KOPT-K1 (cell line): ENCODE measurements around the gene RNH1.
"Not testable (repeated sequence)": the region's sequence is repeated elsewhere in the genome, so short reads cannot be mapped to it uniquely, and the experiment has no call there.

Experiments used
- H3K27ac ChIP-seq: fragments of 200-600 bp; sonication (generic); 2 replicates; pipeline ENCODE4 v1.5.1; 2016; ENCODE audit warnings: antibody characterized with exemption, mild to moderate bottlenecking, low read depth, low read length; ENCODE audit not compliant: poor library complexity, severe bottlenecking
- H3K36me3 ChIP-seq: fragments of 200-600 bp; sonication (generic); 2 replicates; pipeline ENCODE4 v1.5.1; 2017; ENCODE audit warnings: antibody characterized with exemption, mild to moderate bottlenecking, low read length, moderate library complexity; ENCODE audit not compliant: insufficient read depth
- H3K9me3 ChIP-seq: fragments of 200-600 bp; sonication (generic); 2 replicates; pipeline ENCODE4 v1.5.1; 2017; ENCODE audit warnings: antibody characterized with exemption, low read length, mild to moderate bottlenecking; ENCODE audit not compliant: insufficient read depth, poor library complexity, severe bottlenecking

RNH1 gene

GRCh38 chr11:469684-470560, 37.1 kb downstream of the RNH1 start:
- Histone ChIP-seq H3K9me3 (no peaks in the 10 kb centered on the region), H3K36me3 (peaks cover 13% of the 10 kb centered on the region), H3K27ac (no peak overlapping the region)

GRCh38 chr11:469026-469683, 37.9 kb downstream of the RNH1 start:
- not testable (repeated sequence) for H3K27ac ChIP-seq, H3K9me3 ChIP-seq
- peaks cover 18% of the 10 kb centered on the region for H3K36me3 ChIP-seq

GRCh38 chr11:468493-468892, 38.5 kb downstream of the RNH1 start:
- Histone ChIP-seq H3K9me3 (no peaks in the 10 kb centered on the region), H3K27ac (no peak overlapping the region), H3K36me3 (peaks cover 21% of the 10 kb centered on the region)

GRCh38 chr11:468036-468435, 39.0 kb downstream of the RNH1 start:
- Histone ChIP-seq H3K36me3 (peaks cover 21% of the 10 kb centered on the region), H3K27ac (no peak overlapping the region), H3K9me3 (no peaks in the 10 kb centered on the region)

- no peak overlapping the region for H3K27ac ChIP-seq
- H3K9me3 ChIP-seq: no peaks in the 10 kb centered on the region
- peaks cover 38% of the 10 kb centered on the region for H3K36me3 ChIP-seq
Observed at GRCh38 chr11:465896-466530, 41.0 kb downstream of the RNH1 start.

GRCh38 chr11:464316-464715, 42.7 kb downstream of the RNH1 start:
- Histone ChIP-seq H3K27ac (no peak overlapping the region), H3K36me3 (peaks cover 54% of the 10 kb centered on the region), H3K9me3 (no peaks in the 10 kb centered on the region)

- Histone ChIP-seq H3K36me3 (peaks cover 68% of the 10 kb centered on the region), H3K27ac (no peak overlapping the region), H3K9me3 (no peaks in the 10 kb centered on the region)
Observed at GRCh38 chr11:462107-462890, 44.7 kb downstream of the RNH1 start.

- H3K27ac ChIP-seq: no peak overlapping the region
Observed at GRCh38 chr11:461626-462025, 45.4 kb downstream of the RNH1 start.

GRCh38 chr11:460331-461199, 46.5 kb downstream of the RNH1 start:
- Histone ChIP-seq H3K9me3 (no peaks in the 10 kb centered on the region), H3K36me3 (peaks cover 79% of the 10 kb centered on the region; the same call in 1 of the 2 replicates), H3K27ac (no peak overlapping the region)

More at GRCh38 chr11:461626-462025, 45.4 kb downstream of the RNH1 start:
- Histone ChIP-seq H3K36me3 (peaks cover 75% of the 10 kb centered on the region), H3K9me3 (no peaks in the 10 kb centered on the region)

GRCh38 chr11:459511-460220, 47.4 kb downstream of the RNH1 start:
- H3K27ac ChIP-seq: no peak overlapping the region
- no peaks in the 10 kb centered on the region for H3K9me3 ChIP-seq
- peaks cover 80% of the 10 kb centered on the region; the same call in 1 of the 2 replicates for H3K36me3 ChIP-seq

- H3K9me3 ChIP-seq: no peaks in the 10 kb centered on the region
- peaks cover 89% of the 10 kb centered on the region for H3K36me3 ChIP-seq
- H3K27ac ChIP-seq: no peak overlapping the region
Observed at GRCh38 chr11:457111-457760, 49.8 kb downstream of the RNH1 start.

GRCh38 chr11:456533-456932, 50.5 kb downstream of the RNH1 start:
- Histone ChIP-seq H3K36me3 (peaks cover 86% of the 10 kb centered on the region), H3K27ac (no peak overlapping the region), H3K9me3 (no peaks in the 10 kb centered on the region)

GRCh38 chr11:455566-456147, 51.4 kb downstream of the RNH1 start:
- Histone ChIP-seq H3K36me3 (peaks cover 79% of the 10 kb centered on the region), H3K9me3 (no peaks in the 10 kb centered on the region), H3K27ac (no peak overlapping the region)
